SKM-1 (cell line): Measurements from ENCODE around the gene B3GNT5.
"Not testable (repeated sequence)": the region's sequence is repeated elsewhere in the genome, so short reads cannot be mapped to it uniquely, and the experiment has no call there.

ENCODE experiments used
- DNase-seq: peaks from one replicate; lab custom pipeline; 2025; ENCODE audit not compliant: unreplicated experiment; lab: John Stamatoyannopoulos, UW

Gene B3GNT5

DNA sequence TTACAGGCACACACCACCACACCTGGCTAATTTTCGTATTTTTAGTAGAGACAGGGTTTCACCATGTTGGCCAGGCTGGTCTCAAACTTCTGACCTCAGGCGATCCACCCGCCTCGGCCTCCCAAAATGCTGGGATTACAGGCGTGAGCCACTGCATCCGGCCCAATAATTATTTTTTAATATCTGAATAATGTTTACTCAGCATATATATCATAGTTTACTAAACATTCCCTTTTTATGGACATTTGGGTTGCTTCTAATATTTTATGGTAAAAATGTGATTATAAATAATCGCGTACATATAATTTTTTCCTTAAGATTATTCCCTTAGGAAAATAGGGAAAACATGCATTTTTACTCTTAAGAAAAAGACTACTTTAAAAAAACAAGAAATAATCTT lies 22.8 kb upstream of the B3GNT5 start:
- not testable (repeated sequence) for DNase-seq

DNA sequence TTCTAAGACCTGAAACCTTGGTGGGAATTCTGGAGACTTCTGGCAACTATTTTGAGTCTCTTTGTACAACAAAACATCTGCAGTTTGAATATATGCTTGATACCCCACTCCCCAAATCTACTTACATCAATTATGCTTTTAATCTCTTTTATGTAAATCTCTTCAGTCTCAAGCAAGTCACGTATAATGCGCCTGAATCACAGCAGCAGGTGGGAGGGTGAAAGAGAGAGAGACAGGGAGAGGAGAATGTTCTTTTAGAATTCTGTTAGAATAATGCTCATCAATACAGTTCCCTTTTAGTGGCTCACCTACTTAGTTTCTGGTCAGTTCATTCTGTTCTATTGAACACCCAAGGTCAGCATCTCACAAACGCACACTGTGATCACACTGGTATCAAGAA lies 22.2 kb upstream of the B3GNT5 start:
- no peak for DNase-seq

GRCh38 chr3:183233966-183234365 lies 19.1 kb upstream of the B3GNT5 start:
- DNase-seq: no peak

- no peak for DNase-seq
Measured at GRCh38 chr3:183239046-183239445, 14.0 kb upstream of the B3GNT5 start.

DNA sequence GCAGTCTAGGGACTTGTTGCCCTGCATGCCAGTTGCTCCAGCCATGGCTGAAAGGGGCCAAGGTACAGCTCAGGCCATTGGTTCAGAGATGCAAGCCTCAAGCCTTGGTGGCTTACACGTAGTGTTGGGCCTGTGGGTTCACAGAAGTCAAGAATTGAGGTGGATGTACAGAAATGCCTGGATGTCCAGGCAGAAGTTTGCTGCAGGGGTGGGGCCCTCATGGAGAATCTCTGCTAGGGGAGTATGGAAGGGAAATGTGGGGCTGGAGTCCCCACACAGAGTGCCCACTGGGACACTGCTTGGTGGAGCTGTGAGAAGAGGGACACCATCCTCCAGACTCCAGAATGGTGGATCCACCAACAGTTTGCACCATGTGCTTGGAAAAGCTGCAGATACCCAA lies 10.6 kb upstream of the B3GNT5 start:
- no peak for DNase-seq

- DNase-seq: peak; percentile 46
Measured at GRCh38 chr3:183244219-183244618, 8.8 kb upstream of the B3GNT5 start.

GRCh38 chr3:183244981-183245476 lies 8.0 kb upstream of the B3GNT5 start:
- DNase-seq: no peak

DNA sequence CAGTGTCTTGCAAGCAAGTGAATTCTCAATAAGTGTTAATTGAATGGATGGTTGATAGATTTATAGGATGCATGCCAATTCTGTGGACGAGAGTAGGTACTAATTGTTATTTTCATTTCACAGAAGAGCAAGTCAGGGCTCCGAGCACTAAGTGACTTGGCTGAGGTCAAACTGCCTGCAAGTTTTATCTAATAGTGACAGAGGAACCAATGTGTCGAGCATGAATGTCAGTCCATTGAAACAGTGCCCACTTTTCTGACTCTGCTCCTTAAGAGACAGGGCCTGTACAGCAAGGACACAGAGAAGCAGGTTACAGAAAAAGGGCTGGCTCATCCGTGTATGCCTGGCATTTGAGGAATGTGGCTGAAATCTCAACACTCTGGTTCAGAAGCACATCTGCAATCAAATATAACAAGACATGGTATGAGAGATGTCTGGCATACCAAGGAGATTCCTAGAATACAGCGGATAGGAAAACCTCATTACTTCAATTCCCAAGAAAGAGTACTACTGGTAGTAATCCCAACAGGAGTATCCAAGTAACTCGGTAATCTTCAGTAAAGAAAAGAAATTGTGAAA lies 6.0 kb upstream of the B3GNT5 start:
- no peak for DNase-seq

- no peak for DNase-seq
Measured at GRCh38 chr3:183249006-183249718, 3.9 kb upstream of the B3GNT5 start.

- DNase-seq: no peak
Measured at GRCh38 chr3:183252118-183252782, 803 bp upstream of the B3GNT5 start.

- DNase-seq: no peak
Measured at GRCh38 chr3:183253528-183254486, 754 bp downstream of the B3GNT5 start.

GRCh38 chr3:183254487-183255347 lies 1.7 kb downstream of the B3GNT5 start:
- DNase-seq: no peak

DNA sequence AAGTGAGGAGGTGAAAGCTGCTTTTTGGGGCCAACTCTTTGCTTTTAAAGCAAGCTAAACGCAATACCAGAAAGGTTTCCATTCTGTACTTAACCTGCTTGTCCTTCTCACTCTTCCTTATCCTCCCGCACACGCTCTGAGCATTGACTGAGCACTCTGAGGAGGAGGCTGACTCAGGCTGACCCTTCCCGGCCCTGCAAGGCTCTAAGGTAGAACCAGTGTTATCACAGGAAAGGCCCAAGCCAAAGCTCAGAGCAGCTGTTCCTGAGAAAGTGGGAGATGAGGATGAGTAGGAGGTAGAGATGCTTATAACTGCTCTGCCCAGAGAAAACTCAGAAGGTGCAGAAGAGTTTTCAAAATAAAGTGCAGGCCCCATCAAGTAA lies 2.3 kb downstream of the B3GNT5 start:
- DNase-seq: no peak

- DNase-seq: no peak
Measured at GRCh38 chr3:183259087-183259486, 6.0 kb downstream of the B3GNT5 start.

GRCh38 chr3:183259621-183260020 lies 6.6 kb downstream of the B3GNT5 start:
- no peak for DNase-seq

DNA sequence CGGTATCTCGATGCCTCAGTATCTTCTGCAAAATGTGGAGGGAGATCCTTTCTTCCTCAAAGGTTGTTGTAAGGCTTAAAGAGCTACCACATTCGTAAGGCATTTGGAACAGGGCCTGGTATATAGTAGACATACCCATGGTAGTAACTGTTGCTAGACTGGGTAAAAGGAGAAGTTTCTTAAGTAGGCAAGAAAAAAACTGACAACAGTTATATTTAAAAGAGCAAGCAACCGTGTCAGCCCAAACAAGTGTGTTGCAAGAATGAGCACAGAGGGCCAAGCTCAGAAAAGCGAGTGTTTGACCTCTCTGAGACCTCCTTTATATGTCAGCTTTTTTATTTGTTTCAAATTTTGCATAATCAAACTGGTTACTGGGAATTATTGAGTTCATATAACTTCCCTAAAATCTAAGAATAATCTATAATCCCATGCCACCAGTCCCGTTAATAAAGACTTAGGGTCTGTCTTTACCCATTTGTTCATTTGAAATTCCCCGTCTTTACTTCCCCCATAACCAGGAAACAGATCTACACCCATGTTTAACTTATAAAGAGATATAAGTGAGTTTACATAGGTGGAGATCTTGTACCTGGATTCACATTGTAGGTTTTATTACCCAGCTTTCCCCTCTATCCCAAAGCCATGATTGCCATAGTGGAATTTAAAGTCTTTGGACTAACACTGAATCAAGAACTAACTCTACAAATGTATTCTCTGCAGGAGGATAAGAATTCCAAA lies 7.3 kb downstream of the B3GNT5 start:
- DNase-seq: peak; percentile 98

GRCh38 chr3:183261151-183261724 lies 8.2 kb downstream of the B3GNT5 start:
- no peak for DNase-seq

DNA sequence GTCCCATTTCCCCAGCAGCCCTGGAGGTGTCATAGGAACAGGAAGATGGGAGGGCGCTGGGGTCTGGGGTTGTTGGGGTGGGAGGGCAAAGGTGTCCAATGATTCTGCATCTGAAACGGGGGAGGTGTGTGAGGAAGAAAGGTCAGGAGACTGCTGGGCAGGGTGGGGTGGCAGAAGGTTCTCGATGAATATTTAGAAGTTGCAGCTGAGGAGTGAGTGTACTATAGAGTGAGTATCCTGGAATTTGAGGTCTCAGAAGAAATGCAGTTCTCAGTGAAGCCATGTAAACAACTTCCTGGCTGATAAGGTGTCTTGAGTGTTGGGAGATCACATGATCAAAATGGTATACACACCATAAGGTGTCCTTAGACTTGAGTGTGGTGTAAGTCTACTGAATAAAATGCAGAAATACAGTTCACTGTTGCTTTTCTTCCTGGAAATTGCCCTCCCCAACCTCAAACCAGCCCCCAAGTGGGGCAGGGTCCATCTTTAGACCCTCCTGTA lies 9.9 kb downstream of the B3GNT5 start:
- no peak for DNase-seq

DNA sequence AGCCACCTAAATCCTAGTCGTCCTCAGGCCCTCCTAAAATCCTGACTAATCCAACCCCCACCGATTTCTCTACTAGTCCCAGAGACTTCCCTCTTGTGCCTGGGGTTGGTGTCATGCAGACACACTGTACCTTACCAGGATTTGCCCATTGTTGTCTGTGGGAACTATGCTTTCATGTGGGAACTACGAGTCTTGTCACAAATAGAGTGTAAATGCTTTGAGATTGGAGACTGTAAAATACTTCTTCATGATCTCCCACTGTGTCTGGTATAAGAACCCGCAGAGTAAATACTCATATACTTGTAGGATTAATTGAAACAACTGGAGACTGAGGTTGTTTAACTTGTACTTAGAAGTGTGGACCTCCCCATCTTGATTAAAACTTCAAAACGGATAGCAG lies 11.2 kb downstream of the B3GNT5 start:
- DNase-seq: no peak
